Ascending aorta (tissue), 2 donors: ENCODE results near the gene REV3L. TPM values are rescaled to one million over a fixed set of nuclear protein-coding genes. Genes with fewer than 3 reads are reported as not detected.

Source experiments
- DNase-seq, 2 donors: peaks; one replicate each; pipeline ENCODE4 v3.0.0-alpha.2; 2019; ENCODE audit warnings: low spot score in 2 of 2
- H3K27ac ChIP-seq, 2 donors: fragments of 200-600 bp; sonication (generic); one replicate each; pipeline ENCODE4 v1.5.1; 2016 to 2017; ENCODE audit warnings: mild to moderate bottlenecking in 1 of 2
- H3K27me3 ChIP-seq: fragments of 200-600 bp; sonication (generic); one replicate; pipeline ENCODE4 v1.5.1; 2017
- H3K36me3 ChIP-seq, 2 donors: fragments of 200-600 bp; sonication (generic); one replicate each; pipeline ENCODE4 v1.5.1; 2016
- H3K4me1 ChIP-seq, 2 donors: fragments of 200-600 bp; sonication (generic); one replicate each; pipeline ENCODE4 v1.5.1; 2016 to 2017; ENCODE audit warnings: mild to moderate bottlenecking in 1 of 2
- H3K4me3 ChIP-seq, 2 donors: fragments of 200-600 bp; sonication (generic); one replicate each; pipeline ENCODE4 v1.5.1; 2016 to 2017; ENCODE audit warnings: mild to moderate bottlenecking in 1 of 2
- H3K9me3 ChIP-seq, 2 donors: fragments of 200-600 bp; sonication (generic); one replicate each; pipeline ENCODE4 v1.5.1; 2016
- CTCF ChIP-seq, 3 experiments: fragments of 200-600 bp in 2 of 3; fragments of 450-650 bp in 1 of 3; sonication (generic) in 2 of 3; IDR thresholded peaks; one replicate each; pipeline ENCODE4 v1.5.1; 2016 to 2019; ENCODE audit warnings: antibody characterized with exemption in 3 of 3, mild to moderate bottlenecking in 1 of 3, moderate library complexity in 1 of 3
- intact Hi-C: fragments of 100-400 bp; cut with DNase I; formaldehyde crosslinking; loops from one replicate; pipeline ENCODE4 v1.15.1; 2023
- total RNA-seq: library from RNA; depleted of rRNA; stranded (reverse); fragments of >200 nt; gene quantifications from one replicate; pipeline ENCODE4 v1.1.0, GENCODE V29; 2016

The REV3L gene
- total RNA-seq, 1 donor from 2014 or later, result 91.5 TPM

GRCh38 chr6:111492499-111492898, 9.5 kb upstream of the REV3L start:
- H3K27ac ChIP-seq, result no peak overlapping the region

GRCh38 chr6:111490067-111490466, 7.0 kb upstream of the REV3L start:
- intact Hi-C loops, result no loop called here
- Histone ChIP-seq H3K4me3 (no peak overlapping the region), H3K27me3 (no peaks in the 10 kb centered on the region), H3K9me3 (no peaks in the 10 kb centered on the region), H3K36me3 (peaks cover 0 to 4% of the 10 kb centered on the region in 2 donors), H3K4me1 (peaks cover 0 to 13% of the 10 kb centered on the region in 2 donors), H3K27ac (no peak overlapping the region)
- no peak for DNase-seq
- no peak for TF ChIP-seq CTCF (IDR thresholded peaks at IDR 0.05)

More at GRCh38 chr6:111492499-111492898, 9.5 kb upstream of the REV3L start:
- Histone ChIP-seq H3K4me1 (peaks cover 0 to 11% of the 10 kb centered on the region in 2 donors), H3K27me3 (no peaks in the 10 kb centered on the region), H3K9me3 (no peaks in the 10 kb centered on the region), H3K36me3 (peaks cover 0 to 4% of the 10 kb centered on the region in 2 donors), H3K4me3 (no peak overlapping the region)
- TF ChIP-seq CTCF (IDR thresholded peaks at IDR 0.05), result no peak
- DNase-seq, result no peak
- intact Hi-C loops, result no loop called here

- Histone ChIP-seq H3K36me3 (peaks cover 0 to 4% of the 10 kb centered on the region in 2 donors), H3K27ac (no peak overlapping the region), H3K4me1 (peaks cover 0 to 21% of the 10 kb centered on the region in 2 donors), H3K27me3 (no peaks in the 10 kb centered on the region), H3K4me3 (no peak overlapping the region), H3K9me3 (no peaks in the 10 kb centered on the region)
- intact Hi-C loops, result loop anchor here (10.0 kb wide), 1 partner anchor 547 kb away; no protein-coding TSS in a partner anchor
- no peak for TF ChIP-seq CTCF (IDR thresholded peaks at IDR 0.05)
- DNase-seq, result no peak
Observed at GRCh38 chr6:111487661-111488060, 4.6 kb upstream of the REV3L start.

- Histone ChIP-seq H3K36me3 (peaks cover 0 to 4% of the 10 kb centered on the region in 2 donors), H3K9me3 (no peaks in the 10 kb centered on the region), H3K27me3 (no peaks in the 10 kb centered on the region), H3K4me3 (no peak overlapping the region), H3K27ac (peak overlapping the region in 1 of 2 donors; percentile 31), H3K4me1 (peaks cover 0 to 21% of the 10 kb centered on the region in 2 donors)
- intact Hi-C loops, result loop anchor here (10.0 kb wide), 1 partner anchor 548 kb away; no protein-coding TSS in a partner anchor
- no peak for TF ChIP-seq CTCF (IDR thresholded peaks at IDR 0.05)
- DNase-seq, result no peak
Observed at GRCh38 chr6:111486921-111487320, 3.9 kb upstream of the REV3L start.

GRCh38 chr6:111486475-111486874, 3.5 kb upstream of the REV3L start:
- TF ChIP-seq CTCF (IDR thresholded peaks at IDR 0.05), result no peak
- intact Hi-C loops, result loop anchor here (10.0 kb wide), 1 partner anchor 548 kb away; no protein-coding TSS in a partner anchor
- DNase-seq, result no peak
- H3K27me3 ChIP-seq, result no peaks in the 10 kb centered on the region
- peaks cover 0 to 4% of the 10 kb centered on the region in 2 donors for H3K36me3 ChIP-seq
- no peak overlapping the region for H3K4me3 ChIP-seq
- H3K4me1 ChIP-seq, result peaks cover 0 to 21% of the 10 kb centered on the region in 2 donors
- peak overlapping the region in 1 of 2 donors; percentile 31 for H3K27ac ChIP-seq
- H3K9me3 ChIP-seq, result no peaks in the 10 kb centered on the region
